ENCODE data around the gene ZFAND6. TPM values are rescaled to one million over a fixed set of nuclear protein-coding genes. Genes with fewer than 3 reads are reported as not detected.

The ZFAND6 gene
- total and polyA plus RNA-seq, 4 donors: 47.6 to 102 (median 82.4) TPM

DNA sequence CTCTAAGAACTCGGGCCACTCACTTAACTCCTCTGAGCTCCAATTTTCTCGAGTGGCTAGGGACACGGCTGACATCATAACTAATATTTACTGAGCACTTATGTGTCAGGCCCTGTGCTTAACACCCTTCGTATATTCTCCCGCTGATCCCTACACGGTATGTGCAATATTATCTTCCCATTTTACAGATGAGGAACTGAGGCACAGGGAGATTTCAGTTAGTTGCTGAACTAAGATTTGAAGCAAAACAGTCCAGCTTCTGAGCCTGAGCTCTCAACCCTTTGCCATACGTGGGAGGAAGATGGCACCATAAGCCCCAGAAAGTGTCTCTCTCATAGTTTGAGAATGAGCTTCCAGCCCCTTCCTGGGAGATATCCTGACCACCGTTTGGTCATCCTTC is 112.9 kb downstream of the ZFAND6 start:
- Histone ChIP-seq H3K4me1 (ENCODE audit: control insufficient read depth in 4 of 4, insufficient read depth in 4 of 4, low read length in 3 of 4) (peaks cover 32 to 81% (median 63%) of the 10 kb centered on the region in 4 donors), H3K27me3 (ENCODE audit: control insufficient read depth in 4 of 4, insufficient read depth in 4 of 4, low read length in 3 of 4) (no peaks in the 10 kb centered on the region), H3K36me3 (ENCODE audit: control insufficient read depth in 4 of 4, insufficient read depth in 3 of 4, low read depth in 1 of 4, low read length in 3 of 4) (peaks cover 6 to 19% (median 9%) of the 10 kb centered on the region in 4 donors), H3K4me3 (ENCODE audit: low read depth in 1 of 3, low read length in 3 of 3) (no peak overlapping the region), H3K9me3 (ENCODE audit: control insufficient read depth in 4 of 4, low read length in 3 of 4) (no peaks in the 10 kb centered on the region), H3K27ac (ENCODE audit: low read depth in 1 of 2, low read length in 2 of 2) (peak overlapping the region; percentile 73 to 89), H3K9ac (ENCODE audit: low read depth in 1 of 2, low read length in 2 of 2) (no peak overlapping the region)
- TF ChIP-seq RAD21 (IDR thresholded peaks at IDR 0.05) (no peak), FOXA2 (IDR thresholded peaks at IDR 0.05) (no peak), CTCF (IDR thresholded peaks at IDR 0.05; ENCODE audit: low read depth, low read length, missing input control) (no peak), HNF4G (IDR thresholded peaks at IDR 0.05) (no peak), FOXA1 (IDR thresholded peaks at IDR 0.05) (no peak), EGR1 (IDR thresholded peaks at IDR 0.05; ENCODE audit: low read depth in 2 of 2) (no peak), GABPA (IDR thresholded peaks at IDR 0.05 in 1 of 2, conservative IDR thresholded peaks at IDR 0.05 in 1 of 2) (no peak), RXRA (IDR thresholded peaks at IDR 0.05) (no peak)
- WGBS: 40% methylated on average over 8 of the region's 8 CpGs
- no peak for DNase-seq (ENCODE audit: low spot score)

DNA sequence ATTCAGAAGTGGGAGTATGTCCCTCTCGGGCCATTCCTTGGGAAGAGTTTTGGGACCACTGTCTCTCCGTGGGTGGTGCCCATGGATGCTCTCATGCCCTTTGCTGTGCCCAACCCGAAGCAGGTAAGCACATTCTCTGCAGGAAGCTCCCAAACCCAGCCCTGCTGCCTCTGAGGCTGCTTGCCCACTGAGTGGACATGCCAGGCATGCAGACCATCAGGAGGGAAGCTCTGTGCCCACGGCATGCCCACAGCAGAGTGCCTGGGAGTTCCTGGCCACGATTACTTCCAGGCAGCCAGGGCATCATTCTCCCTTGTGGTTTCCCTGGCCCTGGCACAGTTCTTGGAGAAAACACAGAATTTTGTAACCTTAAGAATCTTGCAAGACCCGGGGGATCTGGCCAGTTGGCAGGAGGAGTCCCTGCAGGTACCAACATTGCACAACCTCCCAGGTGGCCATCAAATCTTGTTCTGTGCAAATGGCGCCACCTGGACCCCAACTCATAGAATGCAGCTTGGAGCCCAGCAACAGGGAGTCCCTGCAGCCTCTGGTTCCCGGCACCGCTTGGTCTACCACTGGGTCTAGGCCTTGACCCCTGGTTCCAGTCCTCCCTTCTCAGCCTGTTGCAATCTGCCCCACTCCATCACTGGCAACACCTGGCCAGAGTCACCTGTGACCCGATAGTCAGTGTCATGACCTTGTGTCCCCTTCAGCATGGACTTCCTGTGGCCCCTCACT is 113.7 kb downstream of the ZFAND6 start:
- Histone ChIP-seq H3K27ac (ENCODE audit: low read depth in 1 of 2, low read length in 2 of 2) (peak overlapping the region; percentile 84 to 90), H3K27me3 (ENCODE audit: control insufficient read depth in 4 of 4, insufficient read depth in 4 of 4, low read length in 3 of 4) (no peaks in the 10 kb centered on the region), H3K4me1 (ENCODE audit: control insufficient read depth in 4 of 4, insufficient read depth in 4 of 4, low read length in 3 of 4) (peaks cover 32 to 76% (median 63%) of the 10 kb centered on the region in 4 donors), H3K9ac (ENCODE audit: low read depth in 1 of 2, low read length in 2 of 2) (no peak overlapping the region), H3K36me3 (ENCODE audit: control insufficient read depth in 4 of 4, insufficient read depth in 3 of 4, low read depth in 1 of 4, low read length in 3 of 4) (peaks cover 9 to 20% (median 12%) of the 10 kb centered on the region in 4 donors), H3K4me3 (ENCODE audit: low read depth in 1 of 3, low read length in 3 of 3) (no peak overlapping the region), H3K9me3 (ENCODE audit: control insufficient read depth in 4 of 4, low read length in 3 of 4) (no peaks in the 10 kb centered on the region)
- TF ChIP-seq CTCF (IDR thresholded peaks at IDR 0.05; ENCODE audit: low read depth, low read length, missing input control) (peak; percentile 90), RAD21 (IDR thresholded peaks at IDR 0.05) (peak; percentile 95), NR2F2 (IDR thresholded peaks at IDR 0.05) (no peak), RXRA (IDR thresholded peaks at IDR 0.05) (peak; percentile 84 to 89), HNF4A (conservative IDR thresholded peaks at IDR 0.05) (peak; percentile 81 to 82), ZBTB33 (IDR thresholded peaks at IDR 0.05) (no peak), FOXA2 (IDR thresholded peaks at IDR 0.05) (no peak), HNF4G (IDR thresholded peaks at IDR 0.05) (no peak), YY1 (IDR thresholded peaks at IDR 0.05) (peak; percentile 45), REST (IDR thresholded peaks at IDR 0.05) (no peak), GABPA (IDR thresholded peaks at IDR 0.05 in 1 of 2, conservative IDR thresholded peaks at IDR 0.05 in 1 of 2) (no peak), JUND (IDR thresholded peaks at IDR 0.05) (no peak), ATF3 (IDR thresholded peaks at IDR 0.05) (no peak), FOXA1 (IDR thresholded peaks at IDR 0.05) (no peak), EGR1 (IDR thresholded peaks at IDR 0.05; ENCODE audit: low read depth in 2 of 2) (no peak), SP1 (IDR thresholded peaks at IDR 0.05) (peak; percentile 46), TAF1 (conservative IDR thresholded peaks at IDR 0.05) (no peak)
- TF ChIP-seq, protein P1, sequence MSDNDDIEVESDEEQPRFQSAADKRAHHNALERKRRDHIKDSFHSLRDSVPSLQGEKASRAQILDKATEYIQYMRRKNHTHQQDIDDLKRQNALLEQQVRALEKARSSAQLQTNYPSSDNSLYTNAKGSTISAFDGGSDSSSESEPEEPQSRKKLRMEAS (IDR thresholded peaks at IDR 0.05): no peak
- peak; percentile 84 for DNase-seq (ENCODE audit: low spot score)
- WGBS: 42% methylated on average over 10 of the region's 10 CpGs

Measured in liver (tissue), 9 donors.